ENCODE measurements around the gene PTCRA. TPM values are rescaled to one million over a fixed set of nuclear protein-coding genes. Genes with fewer than 3 reads are reported as not detected.
"Not testable (repeated sequence)": the region's sequence is repeated elsewhere in the genome, so short reads cannot be mapped to it uniquely, and the experiment has no call there.

The PTCRA gene
- under 1 TPM; 0.27 to 0.47 (median 0.39) TPM for polyA plus RNA-seq (ENCODE audit: insufficient read length in 4 of 4)

GRCh38 chr6:42915732-42916131 is at the start of gene PTCRA:
TSS of gene PTCRA (plus strand) at chr6:42916053. CDS start at chr6:42916070, 17 bp downstream.
- DNase-seq (ENCODE audit: low read depth in 4 of 4, low spot score in 2 of 4) = no peak

GRCh38 chr6:42870145-42870936 is 45.5 kb upstream of the PTCRA start:
- DNase-seq (ENCODE audit: low read depth in 4 of 4, low spot score in 2 of 4) = no peak

- no peak for DNase-seq (ENCODE audit: low read depth in 4 of 4, low spot score in 2 of 4)
These were observed 44.1 kb upstream of the PTCRA start for GRCh38 chr6:42871711-42872110.

GRCh38 chr6:42873313-42873712 is 42.5 kb upstream of the PTCRA start:
- no peak for DNase-seq (ENCODE audit: low read depth in 4 of 4, low spot score in 2 of 4)

GRCh38 chr6:42877695-42878094 is 38.2 kb upstream of the PTCRA start:
- DNase-seq (ENCODE audit: low read depth in 4 of 4, low spot score in 2 of 4) = no peak

- DNase-seq (ENCODE audit: low read depth in 4 of 4, low spot score in 2 of 4) = peak in 3 of 4 donors; percentile 84 to 97 (median 87)
These were observed 36.2 kb upstream of the PTCRA start, which contains the start of gene RPL7L1 for GRCh38 chr6:42879372-42880239. TSS of gene RPL7L1 (plus strand) at chr6:42879616. CDS start at chr6:42879911, 295 bp downstream.

- DNase-seq (ENCODE audit: low read depth in 4 of 4, low spot score in 2 of 4) = not testable (repeated sequence)
These were observed 35.5 kb upstream of the PTCRA start for GRCh38 chr6:42880240-42880817.

GRCh38 chr6:42880871-42881270 is 35.0 kb upstream of the PTCRA start:
- not testable (repeated sequence) for DNase-seq (ENCODE audit: low read depth in 4 of 4, low spot score in 2 of 4)

GRCh38 chr6:42885702-42886101 is 30.2 kb upstream of the PTCRA start:
- DNase-seq (ENCODE audit: low read depth in 4 of 4, low spot score in 2 of 4) = no peak

GRCh38 chr6:42888201-42888600 is 27.7 kb upstream of the PTCRA start:
- not testable (repeated sequence) for DNase-seq (ENCODE audit: low read depth in 4 of 4, low spot score in 2 of 4)

GRCh38 chr6:42889815-42890214 is 26.0 kb upstream of the PTCRA start:
- no peak for DNase-seq (ENCODE audit: low read depth in 4 of 4, low spot score in 2 of 4)

GRCh38 chr6:42890311-42891198 is 25.3 kb upstream of the PTCRA start:
- peak in 2 of 4 donors; percentile 90 to 92 for DNase-seq (ENCODE audit: low read depth in 4 of 4, low spot score in 2 of 4)

GRCh38 chr6:42891199-42891722 is 24.6 kb upstream of the PTCRA start:
- no peak for DNase-seq (ENCODE audit: low read depth in 4 of 4, low spot score in 2 of 4)

GRCh38 chr6:42894041-42894828 is 21.6 kb upstream of the PTCRA start:
- not testable (repeated sequence) for DNase-seq (ENCODE audit: low read depth in 4 of 4, low spot score in 2 of 4)

GRCh38 chr6:42896178-42896719 is 19.6 kb upstream of the PTCRA start:
- no peak for DNase-seq (ENCODE audit: low read depth in 4 of 4, low spot score in 2 of 4)

- DNase-seq (ENCODE audit: low read depth in 4 of 4, low spot score in 2 of 4) = no peak
These were observed 16.9 kb upstream of the PTCRA start for GRCh38 chr6:42898891-42899361.

GRCh38 chr6:42899871-42900270 is 16.0 kb upstream of the PTCRA start:
- no peak for DNase-seq (ENCODE audit: low read depth in 4 of 4, low spot score in 2 of 4)

- DNase-seq (ENCODE audit: low read depth in 4 of 4, low spot score in 2 of 4) = peak in 1 of 4 donors; percentile 78
These were observed 14.3 kb upstream of the PTCRA start for GRCh38 chr6:42901538-42901957.
